Astrocyte of the spinal cord (primary cell): ENCODE results near the gene ROBO2.

Experiments
- DNase-seq: peaks from one replicate; pipeline ENCODE4 v3.0.0; 2011; ENCODE audit warnings: low read depth, low spot score
- H3K4me3 ChIP-seq: 2 replicates; pipeline ENCODE4 v1.5.1; 2011; ENCODE audit warnings: low read depth, mild to moderate bottlenecking, low read length, moderate library complexity
- in situ Hi-C: cut with HindIII; loops from 2 replicates; pipeline ENCODE4 v1.10.0; 2017; ENCODE audit warnings: low sequenced_read_pairs
- TF ChIP-seq, protein P1 (sequence below): IDR thresholded peaks from 2 replicates; pipeline ENCODE4 v1.5.1; 2012; ENCODE audit warnings: low read depth, mild to moderate bottlenecking, low read length, inconsistent platforms

Gene ROBO2

GRCh38 chr3:77189258-77189657 is 149.4 kb downstream of the ROBO2 start:
- DNase-seq, result no peak
- in situ Hi-C loops, result no loop called here

GRCh38 chr3:77189684-77190083 is 149.8 kb downstream of the ROBO2 start:
- TF ChIP-seq, protein P1, sequence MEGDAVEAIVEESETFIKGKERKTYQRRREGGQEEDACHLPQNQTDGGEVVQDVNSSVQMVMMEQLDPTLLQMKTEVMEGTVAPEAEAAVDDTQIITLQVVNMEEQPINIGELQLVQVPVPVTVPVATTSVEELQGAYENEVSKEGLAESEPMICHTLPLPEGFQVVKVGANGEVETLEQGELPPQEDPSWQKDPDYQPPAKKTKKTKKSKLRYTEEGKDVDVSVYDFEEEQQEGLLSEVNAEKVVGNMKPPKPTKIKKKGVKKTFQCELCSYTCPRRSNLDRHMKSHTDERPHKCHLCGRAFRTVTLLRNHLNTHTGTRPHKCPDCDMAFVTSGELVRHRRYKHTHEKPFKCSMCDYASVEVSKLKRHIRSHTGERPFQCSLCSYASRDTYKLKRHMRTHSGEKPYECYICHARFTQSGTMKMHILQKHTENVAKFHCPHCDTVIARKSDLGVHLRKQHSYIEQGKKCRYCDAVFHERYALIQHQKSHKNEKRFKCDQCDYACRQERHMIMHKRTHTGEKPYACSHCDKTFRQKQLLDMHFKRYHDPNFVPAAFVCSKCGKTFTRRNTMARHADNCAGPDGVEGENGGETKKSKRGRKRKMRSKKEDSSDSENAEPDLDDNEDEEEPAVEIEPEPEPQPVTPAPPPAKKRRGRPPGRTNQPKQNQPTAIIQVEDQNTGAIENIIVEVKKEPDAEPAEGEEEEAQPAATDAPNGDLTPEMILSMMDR, result no peak
- in situ Hi-C loops, result no loop called here

More at GRCh38 chr3:77189258-77189657, 149.4 kb downstream of the ROBO2 start:
- no peak overlapping the region for H3K4me3 ChIP-seq
- TF ChIP-seq, protein P1, result no peak

DNA sequence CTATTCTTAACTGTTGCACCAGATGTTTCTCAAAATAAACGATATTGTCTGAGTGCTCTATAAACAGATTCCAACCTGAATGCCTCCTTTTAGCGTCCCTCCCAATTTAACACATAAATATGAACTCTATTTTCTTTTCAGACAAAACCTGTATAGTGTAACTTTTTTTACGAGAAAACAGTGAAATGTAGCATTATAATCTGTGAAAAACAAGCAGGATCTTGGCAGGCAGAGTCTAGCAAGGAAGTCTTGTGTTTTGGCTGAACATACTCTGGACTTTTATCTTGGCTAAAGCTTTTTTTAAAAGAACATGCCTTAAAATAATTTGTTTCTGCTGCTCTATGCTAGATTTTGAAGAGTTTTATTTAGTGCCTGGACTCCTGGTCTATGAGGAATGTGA is 150.5 kb downstream of the ROBO2 start:
- no peak overlapping the region for H3K4me3 ChIP-seq
- no peak for DNase-seq
- TF ChIP-seq, protein P1, result no peak
- in situ Hi-C loops, result no loop called here

More at GRCh38 chr3:77189684-77190083, 149.8 kb downstream of the ROBO2 start:
- no peak overlapping the region for H3K4me3 ChIP-seq
- no peak for DNase-seq

GRCh38 chr3:77191014-77191413 is 151.1 kb downstream of the ROBO2 start:
- TF ChIP-seq, protein P1, result no peak
- in situ Hi-C loops, result no loop called here
- H3K4me3 ChIP-seq, result no peak overlapping the region
- no peak for DNase-seq

GRCh38 chr3:77191640-77192039 is 151.7 kb downstream of the ROBO2 start:
- TF ChIP-seq, protein P1, result no peak
- in situ Hi-C loops, result no loop called here
- DNase-seq, result no peak
- no peak overlapping the region for H3K4me3 ChIP-seq

GRCh38 chr3:77195766-77196545 is 156.1 kb downstream of the ROBO2 start:
- no peak overlapping the region for H3K4me3 ChIP-seq
- in situ Hi-C loops, result no loop called here
- no peak for DNase-seq
- TF ChIP-seq, protein P1, result no peak
